Measurements from ENCODE around the gene CCNL2.

- TF ChIP-seq, protein P1, sequence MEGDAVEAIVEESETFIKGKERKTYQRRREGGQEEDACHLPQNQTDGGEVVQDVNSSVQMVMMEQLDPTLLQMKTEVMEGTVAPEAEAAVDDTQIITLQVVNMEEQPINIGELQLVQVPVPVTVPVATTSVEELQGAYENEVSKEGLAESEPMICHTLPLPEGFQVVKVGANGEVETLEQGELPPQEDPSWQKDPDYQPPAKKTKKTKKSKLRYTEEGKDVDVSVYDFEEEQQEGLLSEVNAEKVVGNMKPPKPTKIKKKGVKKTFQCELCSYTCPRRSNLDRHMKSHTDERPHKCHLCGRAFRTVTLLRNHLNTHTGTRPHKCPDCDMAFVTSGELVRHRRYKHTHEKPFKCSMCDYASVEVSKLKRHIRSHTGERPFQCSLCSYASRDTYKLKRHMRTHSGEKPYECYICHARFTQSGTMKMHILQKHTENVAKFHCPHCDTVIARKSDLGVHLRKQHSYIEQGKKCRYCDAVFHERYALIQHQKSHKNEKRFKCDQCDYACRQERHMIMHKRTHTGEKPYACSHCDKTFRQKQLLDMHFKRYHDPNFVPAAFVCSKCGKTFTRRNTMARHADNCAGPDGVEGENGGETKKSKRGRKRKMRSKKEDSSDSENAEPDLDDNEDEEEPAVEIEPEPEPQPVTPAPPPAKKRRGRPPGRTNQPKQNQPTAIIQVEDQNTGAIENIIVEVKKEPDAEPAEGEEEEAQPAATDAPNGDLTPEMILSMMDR (IDR thresholded peaks at IDR 0.05): no peak
- no peak for TF ChIP-seq POLR2A (IDR thresholded peaks at IDR 0.05)
Observed at GRCh38 chr1:1432951-1433803, 34.0 kb upstream of the CCNL2 start.
